ENCODE data around the gene DDX10. TPM values are rescaled to one million over a fixed set of nuclear protein-coding genes. Genes with fewer than 3 reads are reported as not detected.

DDX10 gene
- total RNA-seq, 1 donor from 2014 or later = 18.3 TPM

GRCh38 chr11:108802492-108802891 lies 137.6 kb downstream of the DDX10 start:
- Histone ChIP-seq H3K27ac (no peak overlapping the region), H3K36me3 (no peaks in the 10 kb centered on the region), H3K9me3 (no peaks in the 10 kb centered on the region), H3K4me3 (no peak overlapping the region), H3K27me3 (no peaks in the 10 kb centered on the region), H3K4me1 (peaks cover 5% of the 10 kb centered on the region)
- no peak for DNase-seq
- intact Hi-C loops (cut with DNase I) = no loop called here
- no peak for ATAC-seq
- TF ChIP-seq, protein P1, sequence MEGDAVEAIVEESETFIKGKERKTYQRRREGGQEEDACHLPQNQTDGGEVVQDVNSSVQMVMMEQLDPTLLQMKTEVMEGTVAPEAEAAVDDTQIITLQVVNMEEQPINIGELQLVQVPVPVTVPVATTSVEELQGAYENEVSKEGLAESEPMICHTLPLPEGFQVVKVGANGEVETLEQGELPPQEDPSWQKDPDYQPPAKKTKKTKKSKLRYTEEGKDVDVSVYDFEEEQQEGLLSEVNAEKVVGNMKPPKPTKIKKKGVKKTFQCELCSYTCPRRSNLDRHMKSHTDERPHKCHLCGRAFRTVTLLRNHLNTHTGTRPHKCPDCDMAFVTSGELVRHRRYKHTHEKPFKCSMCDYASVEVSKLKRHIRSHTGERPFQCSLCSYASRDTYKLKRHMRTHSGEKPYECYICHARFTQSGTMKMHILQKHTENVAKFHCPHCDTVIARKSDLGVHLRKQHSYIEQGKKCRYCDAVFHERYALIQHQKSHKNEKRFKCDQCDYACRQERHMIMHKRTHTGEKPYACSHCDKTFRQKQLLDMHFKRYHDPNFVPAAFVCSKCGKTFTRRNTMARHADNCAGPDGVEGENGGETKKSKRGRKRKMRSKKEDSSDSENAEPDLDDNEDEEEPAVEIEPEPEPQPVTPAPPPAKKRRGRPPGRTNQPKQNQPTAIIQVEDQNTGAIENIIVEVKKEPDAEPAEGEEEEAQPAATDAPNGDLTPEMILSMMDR (IDR thresholded peaks at IDR 0.05) = no peak

DNA sequence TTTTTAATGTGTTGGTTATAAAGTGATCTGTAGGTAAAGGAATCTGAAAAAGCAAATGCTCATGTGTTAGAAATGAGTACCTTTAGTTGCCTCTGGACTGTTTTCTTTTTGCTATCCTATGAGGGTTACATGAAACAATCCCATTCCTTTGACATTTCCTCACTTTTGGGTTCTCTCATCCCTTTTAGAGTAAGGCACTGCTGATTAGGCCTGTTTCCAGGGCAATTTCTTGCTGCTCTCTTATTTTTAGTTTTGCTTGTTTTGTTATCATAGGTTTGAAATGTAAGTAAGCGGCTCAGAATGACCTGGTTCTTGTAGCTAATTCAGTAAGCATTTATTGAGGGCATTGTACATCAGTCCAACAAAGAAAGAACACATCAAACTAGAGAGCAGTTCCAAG lies 138.9 kb downstream of the DDX10 start:
- H3K4me1 ChIP-seq = peaks cover 5% of the 10 kb centered on the region
- intact Hi-C loops (cut with DNase I) = no loop called here
- no peaks in the 10 kb centered on the region for H3K9me3 ChIP-seq
- no peak overlapping the region for H3K27ac ChIP-seq
- no peaks in the 10 kb centered on the region for H3K27me3 ChIP-seq
- TF ChIP-seq, protein P1 (IDR thresholded peaks at IDR 0.05) = no peak
- no peaks in the 10 kb centered on the region for H3K36me3 ChIP-seq
- H3K4me3 ChIP-seq = no peak overlapping the region
- DNase-seq = no peak
- ATAC-seq = no peak

DNA sequence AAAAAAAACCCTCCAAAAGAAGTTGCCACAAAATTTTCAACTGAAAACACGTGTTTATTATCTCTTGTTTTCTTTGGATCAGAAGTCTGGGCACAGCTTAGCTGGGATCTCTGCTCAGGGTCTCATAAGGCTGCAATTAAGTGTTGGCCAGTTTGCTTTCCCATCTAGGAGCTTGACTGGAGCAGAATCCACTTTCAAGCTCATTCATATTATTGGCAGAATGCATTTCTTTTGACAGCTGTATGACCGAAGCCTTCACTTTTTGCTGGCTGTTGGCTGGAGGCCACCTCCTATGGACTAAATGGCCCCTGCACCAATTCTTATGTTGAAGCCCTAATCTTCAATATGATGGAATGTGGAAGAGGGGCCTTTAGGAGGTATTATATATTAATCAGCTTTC lies 139.6 kb downstream of the DDX10 start:
- no peaks in the 10 kb centered on the region for H3K36me3 ChIP-seq
- ATAC-seq (no peak), DNase-seq (no peak)
- TF ChIP-seq, protein P1 (IDR thresholded peaks at IDR 0.05) = no peak
- H3K27ac ChIP-seq = no peak overlapping the region
- H3K9me3 ChIP-seq = no peaks in the 10 kb centered on the region
- H3K27me3 ChIP-seq = no peaks in the 10 kb centered on the region
- no peak overlapping the region for H3K4me3 ChIP-seq
- intact Hi-C loops (cut with DNase I) = no loop called here
- peaks cover 1% of the 10 kb centered on the region for H3K4me1 ChIP-seq

DNA sequence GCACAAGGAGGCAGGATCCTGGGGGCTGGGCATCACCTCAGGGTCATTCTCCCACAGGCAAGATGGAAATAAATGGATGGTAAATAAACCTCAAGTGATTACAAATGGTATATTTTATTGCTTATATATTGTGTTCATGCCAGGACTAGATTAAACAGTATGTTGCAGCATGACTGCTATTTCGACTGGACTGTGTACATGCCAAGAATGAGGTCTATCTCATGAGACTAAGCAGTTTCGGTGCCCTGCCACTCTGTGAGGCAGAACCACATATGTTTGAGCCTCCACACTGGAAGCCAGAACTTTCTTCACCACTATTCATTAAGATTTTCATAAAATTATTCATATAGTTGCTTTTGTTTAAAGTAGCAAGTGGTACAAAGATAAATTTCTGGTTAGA lies 140.2 kb downstream of the DDX10 start:
- TF ChIP-seq, protein P1 (IDR thresholded peaks at IDR 0.05) = no peak
- DNase-seq = no peak
- intact Hi-C loops (cut with DNase I) = no loop called here

DNA sequence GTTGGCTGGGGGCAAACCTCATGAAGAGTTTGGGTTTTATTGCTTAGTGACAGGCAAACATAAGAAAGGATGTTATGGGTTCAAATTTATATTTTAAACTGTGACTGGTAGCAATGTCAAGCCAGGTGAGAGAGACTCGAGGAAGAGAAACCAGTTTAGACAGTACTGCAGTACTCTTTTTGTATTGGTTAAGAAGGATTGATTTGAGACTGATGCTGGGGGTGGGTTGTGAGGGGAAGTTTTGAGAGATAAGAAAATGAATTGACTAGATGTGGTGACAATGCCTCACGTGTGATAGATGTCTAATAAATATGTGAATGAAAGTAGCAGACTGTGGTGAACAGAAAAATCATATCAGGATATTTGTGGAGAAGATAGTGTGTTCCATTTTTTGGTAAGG lies 142.4 kb downstream of the DDX10 start:
- H3K4me3 ChIP-seq = no peak overlapping the region
- H3K27ac ChIP-seq = no peak overlapping the region
- ATAC-seq (no peak), DNase-seq (no peak)
- H3K4me1 ChIP-seq = no peaks in the 10 kb centered on the region
- TF ChIP-seq, protein P1 (IDR thresholded peaks at IDR 0.05) = no peak
- H3K27me3 ChIP-seq = no peaks in the 10 kb centered on the region
- intact Hi-C loops (cut with DNase I) = no loop called here
- no peaks in the 10 kb centered on the region for H3K36me3 ChIP-seq
- no peaks in the 10 kb centered on the region for H3K9me3 ChIP-seq

More for the DNA sequence above, 140.2 kb downstream of the DDX10 start:
- H3K36me3 ChIP-seq = no peaks in the 10 kb centered on the region
- H3K27ac ChIP-seq = no peak overlapping the region
- H3K9me3 ChIP-seq = no peaks in the 10 kb centered on the region
- no peak for ATAC-seq
- H3K4me3 ChIP-seq = no peak overlapping the region
- H3K4me1 ChIP-seq = no peaks in the 10 kb centered on the region
- H3K27me3 ChIP-seq = no peaks in the 10 kb centered on the region

GRCh38 chr11:108813086-108813485 lies 148.2 kb downstream of the DDX10 start:
- TF ChIP-seq, protein P1 (IDR thresholded peaks at IDR 0.05) = no peak
- H3K36me3 ChIP-seq = no peaks in the 10 kb centered on the region
- no peaks in the 10 kb centered on the region for H3K4me1 ChIP-seq
- intact Hi-C loops (cut with DNase I) = no loop called here
- ATAC-seq (no peak), DNase-seq (no peak)
- no peak overlapping the region for H3K27ac ChIP-seq
- no peaks in the 10 kb centered on the region for H3K9me3 ChIP-seq
- no peak overlapping the region for H3K4me3 ChIP-seq
- H3K27me3 ChIP-seq = no peaks in the 10 kb centered on the region

Data from upper lobe of right lung (tissue), 1 donor.